NT2/D1 (cell line): Measurements from ENCODE around the gene SMCR8.
"Not testable (repeated sequence)": the region's sequence is repeated elsewhere in the genome, so short reads cannot be mapped to it uniquely, and the experiment has no call there.

Experiments used
- DNase-seq: peaks from one replicate; pipeline ENCODE4 v3.0.0-alpha.2; 2011; ENCODE audit warnings: low read depth, low spot score
- H3K27me3 ChIP-seq: 2 replicates; pipeline ENCODE4 v1.6.0; 2011; ENCODE audit warnings: mild to moderate bottlenecking; ENCODE audit not compliant: insufficient read length, insufficient read depth
- H3K36me3 ChIP-seq: 2 replicates; pipeline ENCODE4 v1.6.1; 2011; ENCODE audit warnings: mild to moderate bottlenecking, low read length, mixed read lengths; ENCODE audit not compliant: insufficient read depth, insufficient read length
- H3K4me1 ChIP-seq: 2 replicates; pipeline ENCODE4 v1.5.1; 2011; ENCODE audit not compliant: insufficient read depth, insufficient read length
- H3K4me3 ChIP-seq: 2 replicates; pipeline ENCODE4 v1.5.1; 2011; ENCODE audit warnings: low read depth; ENCODE audit not compliant: insufficient read length
- H3K9ac ChIP-seq: 2 replicates; pipeline ENCODE4 v1.6.0; 2011; ENCODE audit warnings: low read depth; ENCODE audit not compliant: insufficient read length
- H3K9me3 ChIP-seq: 2 replicates; pipeline ENCODE4 v1.5.1; 2011; ENCODE audit warnings: mild to moderate bottlenecking, low read length; ENCODE audit not compliant: insufficient read depth
- SUZ12 ChIP-seq: IDR thresholded peaks from 2 replicates; pipeline ENCODE4 v1.6.1; 2011; ENCODE audit not compliant: insufficient read length, insufficient read depth; ENCODE audit errors: extremely low read depth
- YY1 ChIP-seq: IDR thresholded peaks from 2 replicates; pipeline ENCODE4 v1.6.1; 2011; ENCODE audit not compliant: insufficient read length, insufficient read depth
- ZNF274 ChIP-seq: IDR thresholded peaks from 2 replicates; pipeline ENCODE4 v1.6.1; 2011; ENCODE audit warnings: mild to moderate bottlenecking, low read depth, low read length

SMCR8 gene

DNA sequence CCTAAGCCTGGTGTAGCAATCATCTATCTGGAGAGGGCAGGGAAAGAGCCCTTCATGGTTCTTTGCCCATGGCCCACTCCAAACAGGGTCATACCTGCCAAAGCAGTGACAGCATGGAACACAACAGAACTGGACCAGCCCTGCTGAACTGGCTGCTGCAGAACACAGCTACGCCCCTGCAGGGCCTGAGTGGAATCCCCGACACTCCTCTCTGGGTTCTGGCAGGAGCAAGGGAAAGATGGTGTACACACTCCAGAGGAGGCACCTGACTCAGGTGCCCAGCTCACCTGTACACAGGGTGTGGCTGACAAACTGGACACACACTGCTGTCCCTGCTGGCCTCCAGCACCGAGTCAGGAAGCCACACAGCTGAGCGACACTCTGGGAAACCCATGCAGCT is 34.8 kb upstream of the SMCR8 start:
- TF ChIP-seq YY1, result no peak
- no peak for TF ChIP-seq SUZ12
- TF ChIP-seq ZNF274, result no peak
- H3K36me3 ChIP-seq, result peaks cover 82% of the 10 kb centered on the region

GRCh38 chr17:18280766-18281371 is 34.2 kb upstream of the SMCR8 start:
- peaks cover 86% of the 10 kb centered on the region for H3K36me3 ChIP-seq
- H3K27me3 ChIP-seq, result no peaks in the 10 kb centered on the region
- TF ChIP-seq SUZ12 (no peak), ZNF274 (no peak), YY1 (no peak)
- H3K4me1 ChIP-seq, result no peaks in the 10 kb centered on the region
- H3K9me3 ChIP-seq, result no peaks in the 10 kb centered on the region
- H3K4me3 ChIP-seq, result no peak overlapping the region
- DNase-seq, result no peak
- H3K9ac ChIP-seq, result no peak overlapping the region

More for the DNA sequence above, 34.8 kb upstream of the SMCR8 start:
- no peak overlapping the region for H3K9ac ChIP-seq
- no peaks in the 10 kb centered on the region for H3K9me3 ChIP-seq
- H3K4me3 ChIP-seq, result no peak overlapping the region
- H3K4me1 ChIP-seq, result no peaks in the 10 kb centered on the region
- H3K27me3 ChIP-seq, result no peaks in the 10 kb centered on the region
- DNase-seq, result no peak

- TF ChIP-seq ZNF274, result no peak
- no peak for TF ChIP-seq SUZ12
- TF ChIP-seq YY1, result no peak
- no peaks in the 10 kb centered on the region for H3K27me3 ChIP-seq
- no peak overlapping the region for H3K4me3 ChIP-seq
- DNase-seq, result no peak
- no peaks in the 10 kb centered on the region for H3K4me1 ChIP-seq
- H3K36me3 ChIP-seq, result peaks cover 81% of the 10 kb centered on the region
- no peak overlapping the region for H3K9ac ChIP-seq
- no peaks in the 10 kb centered on the region for H3K9me3 ChIP-seq
Observed at GRCh38 chr17:18281788-18282187, 33.3 kb upstream of the SMCR8 start.

- H3K36me3 ChIP-seq, result peaks cover 83% of the 10 kb centered on the region
- no peaks in the 10 kb centered on the region for H3K27me3 ChIP-seq
- TF ChIP-seq ZNF274 (no peak), SUZ12 (no peak), YY1 (no peak)
- no peak overlapping the region for H3K9ac ChIP-seq
- no peaks in the 10 kb centered on the region for H3K4me1 ChIP-seq
- DNase-seq, result no peak
- H3K9me3 ChIP-seq, result no peaks in the 10 kb centered on the region
- no peak overlapping the region for H3K4me3 ChIP-seq
Observed at GRCh38 chr17:18285296-18285695, 29.8 kb upstream of the SMCR8 start.

DNA sequence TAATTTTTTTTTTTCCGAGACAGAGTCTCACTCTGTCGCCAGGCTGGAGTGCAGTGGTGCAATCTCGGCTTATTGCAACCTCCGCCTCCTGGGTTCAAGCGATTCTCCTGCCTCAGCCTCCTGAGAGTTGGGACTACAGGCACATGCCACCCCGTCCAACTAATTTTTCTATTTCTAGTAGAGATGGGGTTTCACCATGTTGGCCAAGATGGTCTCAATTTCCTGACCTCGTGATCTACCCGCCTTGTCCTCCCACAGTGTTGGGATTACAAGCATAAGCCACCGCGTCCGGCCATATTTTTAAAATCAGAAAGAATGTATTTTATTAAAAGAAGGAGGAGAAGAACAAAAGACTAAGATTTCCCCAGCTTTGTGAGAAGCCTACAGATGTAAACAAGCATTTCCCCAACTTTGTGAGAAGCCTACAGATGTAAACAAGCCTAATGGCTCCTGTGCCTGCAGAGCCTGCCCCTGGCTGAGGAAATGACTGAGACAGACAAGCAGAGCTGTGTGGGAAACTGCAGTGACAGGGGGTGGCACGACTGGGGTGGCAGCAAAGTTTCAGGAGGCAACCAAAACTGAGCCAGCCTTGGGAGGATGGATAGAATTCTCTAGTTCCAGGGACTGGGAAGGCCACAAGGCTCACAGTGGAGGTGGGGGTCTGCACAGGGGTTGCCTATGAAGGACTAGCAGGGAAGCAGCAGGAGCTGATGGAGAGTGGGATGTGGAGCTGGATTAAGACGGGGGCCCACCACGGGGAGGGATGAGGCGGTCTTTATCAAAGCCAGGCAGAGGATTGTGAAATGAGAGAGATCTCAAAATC is 23.2 kb upstream of the SMCR8 start:
- Histone ChIP-seq H3K4me3 (no peak overlapping the region), H3K36me3 (peaks cover 83% of the 10 kb centered on the region)
- DNase-seq, result no peak

GRCh38 chr17:18298061-18298460 is 17.0 kb upstream of the SMCR8 start:
- DNase-seq, H3K4me1 ChIP-seq, H3K9me3 ChIP-seq, H3K4me3 ChIP-seq, H3K9ac ChIP-seq, H3K27me3 ChIP-seq: not testable (repeated sequence)
- peaks cover 71% of the 10 kb centered on the region for H3K36me3 ChIP-seq

More for the DNA sequence above, 23.2 kb upstream of the SMCR8 start:
- no peak overlapping the region for H3K9ac ChIP-seq
- no peaks in the 10 kb centered on the region for H3K9me3 ChIP-seq
- no peaks in the 10 kb centered on the region for H3K27me3 ChIP-seq
- H3K4me1 ChIP-seq, result no peaks in the 10 kb centered on the region
- TF ChIP-seq SUZ12 (no peak), YY1 (no peak), ZNF274 (no peak)

DNA sequence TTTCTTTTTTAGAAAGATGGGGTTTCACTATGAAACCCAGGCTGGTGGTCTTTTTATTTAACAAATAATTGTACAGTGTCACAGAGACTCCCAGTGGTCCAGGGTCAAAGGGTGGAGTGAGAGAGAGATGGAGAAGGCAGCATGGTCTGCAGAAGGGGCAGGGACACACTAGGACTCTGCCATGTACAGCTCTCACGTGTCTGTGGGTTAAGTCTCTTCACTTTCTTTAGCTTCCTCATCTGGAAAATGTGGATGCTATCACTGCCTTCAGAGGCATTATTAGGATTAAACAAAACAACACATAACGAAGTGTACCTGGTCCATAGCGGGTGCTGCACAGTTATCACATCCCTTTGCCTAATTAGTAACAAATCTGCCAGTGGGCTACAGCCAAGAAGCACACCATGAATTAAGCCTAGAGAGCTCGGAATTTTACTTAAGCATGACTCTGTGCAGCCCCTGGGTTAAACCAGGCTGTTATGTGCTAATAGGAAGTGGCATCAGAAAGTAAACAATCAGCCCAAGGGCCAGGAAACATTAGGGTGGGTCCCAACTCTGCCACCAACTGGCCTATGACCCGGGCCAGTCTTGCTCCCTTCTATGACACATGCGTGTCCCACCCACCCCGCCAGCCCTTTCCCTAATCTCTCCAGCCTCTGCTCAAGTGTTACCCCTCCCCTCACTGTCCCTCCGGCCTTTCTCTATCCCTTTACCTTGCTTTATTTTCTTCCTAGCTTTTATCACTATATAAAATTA is 14.2 kb upstream of the SMCR8 start:
- Histone ChIP-seq H3K4me1 (no peaks in the 10 kb centered on the region), H3K4me3 (no peak overlapping the region), H3K9me3 (no peaks in the 10 kb centered on the region; the same call in 1 of the 2 replicates), H3K9ac (no peak overlapping the region), H3K36me3 (peaks cover 73% of the 10 kb centered on the region), H3K27me3 (no peaks in the 10 kb centered on the region)
- DNase-seq, result no peak
- TF ChIP-seq ZNF274 (no peak), YY1 (no peak), SUZ12 (no peak)

DNA sequence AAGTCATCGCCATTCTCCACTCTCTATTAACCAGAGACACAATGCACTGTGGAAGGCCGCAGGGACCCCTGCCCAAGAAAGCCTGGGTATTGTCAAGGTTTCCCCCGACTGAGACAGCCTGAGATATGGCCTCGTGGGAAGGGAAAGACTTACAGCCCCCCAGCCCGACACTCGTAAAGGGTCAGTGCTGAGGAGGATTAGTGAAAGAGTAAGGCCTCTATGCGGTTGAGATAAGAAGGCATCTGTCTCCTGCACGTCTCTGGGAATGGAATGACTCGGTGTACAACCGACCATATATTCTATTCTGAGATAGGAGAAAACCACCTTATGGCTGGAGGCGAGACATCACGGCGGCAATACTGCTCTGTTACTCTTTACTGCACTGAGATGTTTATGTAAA is 11.9 kb upstream of the SMCR8 start:
- H3K27me3 ChIP-seq, H3K4me3 ChIP-seq, DNase-seq, H3K4me1 ChIP-seq, H3K9ac ChIP-seq, H3K9me3 ChIP-seq: not testable (repeated sequence)
- peaks cover 84% of the 10 kb centered on the region for H3K36me3 ChIP-seq
